ENCODE measurements around the gene STARD9. TPM values are rescaled to one million over a fixed set of nuclear protein-coding genes. Genes with fewer than 3 reads are reported as not detected.
"Not testable (repeated sequence)": the region's sequence is repeated elsewhere in the genome, so short reads cannot be mapped to it uniquely, and the experiment has no call there.

Gene STARD9
- total and polyA plus RNA-seq, 2 of the 4 experiments (the other 2 are of a cell fraction) = 2.0 to 3.2 TPM

- CTCF ChIA-PET; H3K4me1 ChIP-seq (ENCODE audit: control insufficient read depth, insufficient read depth, low read length); H3K79me1 ChIP-seq (ENCODE audit: low read depth in 1 of 2, low read length in 2 of 2); H4K5ac ChIP-seq (ENCODE audit: low read depth, low read length); H3K56ac ChIP-seq (ENCODE audit: extremely low read depth, insufficient read depth, low read length); H3K4me2 ChIP-seq (ENCODE audit: low read depth, low read length); H4K91ac ChIP-seq (ENCODE audit: insufficient read depth, low read depth, low read length); H4K8ac ChIP-seq (ENCODE audit: low read depth in 2 of 2, low read length in 2 of 2); intact Hi-C loops (cut with micrococcal nuclease); H2BK120ac ChIP-seq (ENCODE audit: low read depth, low read length); dilution Hi-C loops (cut with HindIII; ENCODE audit: low sequenced_read_pairs, unreplicated experiment); H3K14ac ChIP-seq (replicated peaks; ENCODE audit: low read depth, low read length); H3K4ac ChIP-seq (ENCODE audit: low read depth, low read length); H2BK20ac ChIP-seq (ENCODE audit: low read depth, low read length); H3K9me3 ChIP-seq (ENCODE audit: control insufficient read depth, insufficient read depth, low read length); ATAC-seq (ENCODE audit: low read depth); H3K9me1 ChIP-seq (ENCODE audit: insufficient read depth, low read length); H3K27me3 ChIP-seq (ENCODE audit: control insufficient read depth, insufficient read depth, low read length); H3K18ac ChIP-seq (ENCODE audit: low read depth, low read length); H3K9ac ChIP-seq (ENCODE audit: low read depth, low read length); in situ Hi-C loops (cut with MboI; ENCODE audit: low sequenced_read_pairs); H3K27ac ChIP-seq (ENCODE audit: insufficient read depth, low read length); H4K20me1 ChIP-seq (ENCODE audit: insufficient read depth, low read length); POLR2A ChIA-PET (ENCODE audit: unreplicated experiment); DNase-seq; H2BK15ac ChIP-seq (ENCODE audit: low read depth, low read length); H2AK9ac ChIP-seq (replicated peaks; ENCODE audit: low read depth, low read length, poor library complexity); H2AK5ac ChIP-seq (ENCODE audit: low read depth, low read length); H3K23ac ChIP-seq (ENCODE audit: low read depth, low read length); BruUV-seq (replicated peaks); H2AFZ ChIP-seq (replicated peaks; ENCODE audit: low read length, poor library complexity); H3K36me3 ChIP-seq (ENCODE audit: control insufficient read depth, insufficient read depth, low read length); H2BK5ac ChIP-seq (ENCODE audit: low read depth, low read length, poor library complexity, severe bottlenecking); H3K4me3 ChIP-seq (ENCODE audit: insufficient read depth, low read depth, low read length): not testable (repeated sequence)
- WGBS, 2 experiments (ENCODE audit: extremely low coverage in 2 of 2, insufficient read length in 1 of 2) = no CpG with 5 or more reads among the region's 2 CpGs
Observed at GRCh38 chr15:42761813-42762212, 186.4 kb downstream of the STARD9 start.

- not testable (repeated sequence) for ATAC-seq (ENCODE audit: low read depth)
Observed at GRCh38 chr15:42764154-42764731, 188.8 kb downstream of the STARD9 start.

More at GRCh38 chr15:42764154-42764731, 188.8 kb downstream of the STARD9 start:
- H2BK20ac ChIP-seq (ENCODE audit: low read depth, low read length); H3K27me3 ChIP-seq (ENCODE audit: control insufficient read depth, insufficient read depth, low read length); dilution Hi-C loops (cut with HindIII; ENCODE audit: low sequenced_read_pairs, unreplicated experiment); H3K9ac ChIP-seq (ENCODE audit: low read depth, low read length); H3K23ac ChIP-seq (ENCODE audit: low read depth, low read length); H2BK5ac ChIP-seq (ENCODE audit: low read depth, low read length, poor library complexity, severe bottlenecking); H2AK5ac ChIP-seq (ENCODE audit: low read depth, low read length); H2AK9ac ChIP-seq (replicated peaks; ENCODE audit: low read depth, low read length, poor library complexity); H3K4me3 ChIP-seq (ENCODE audit: insufficient read depth, low read depth, low read length); H4K8ac ChIP-seq (ENCODE audit: low read depth in 2 of 2, low read length in 2 of 2); H4K91ac ChIP-seq (ENCODE audit: insufficient read depth, low read depth, low read length); H3K4ac ChIP-seq (ENCODE audit: low read depth, low read length); DNase-seq; in situ Hi-C loops (cut with MboI; ENCODE audit: low sequenced_read_pairs); H3K9me3 ChIP-seq (ENCODE audit: control insufficient read depth, insufficient read depth, low read length); H3K18ac ChIP-seq (ENCODE audit: low read depth, low read length); H3K56ac ChIP-seq (ENCODE audit: extremely low read depth, insufficient read depth, low read length); H4K20me1 ChIP-seq (ENCODE audit: insufficient read depth, low read length); H3K36me3 ChIP-seq (ENCODE audit: control insufficient read depth, insufficient read depth, low read length); H3K79me1 ChIP-seq (ENCODE audit: low read depth in 1 of 2, low read length in 2 of 2); H3K14ac ChIP-seq (replicated peaks; ENCODE audit: low read depth, low read length); H3K4me2 ChIP-seq (ENCODE audit: low read depth, low read length); H2BK120ac ChIP-seq (ENCODE audit: low read depth, low read length); intact Hi-C loops (cut with micrococcal nuclease); H3K27ac ChIP-seq (ENCODE audit: insufficient read depth, low read length); H2AFZ ChIP-seq (replicated peaks; ENCODE audit: low read length, poor library complexity); H3K4me1 ChIP-seq (ENCODE audit: control insufficient read depth, insufficient read depth, low read length); POLR2A ChIA-PET (ENCODE audit: unreplicated experiment); H2BK15ac ChIP-seq (ENCODE audit: low read depth, low read length); H4K5ac ChIP-seq (ENCODE audit: low read depth, low read length); BruUV-seq (replicated peaks); H3K9me1 ChIP-seq (ENCODE audit: insufficient read depth, low read length): not testable (repeated sequence)
- CTCF ChIA-PET = interaction anchor here (0.6 kb wide), 1 partner anchor 114 kb away, joined by 3 read pairs; no protein-coding TSS in a partner anchor
- 67% methylated on average over 9 of the region's 16 CpGs; no CpG with 5 or more reads in 1 of the 2 experiments for WGBS, 2 experiments (ENCODE audit: extremely low coverage in 2 of 2, insufficient read length in 1 of 2)

Measured in IMR-90 (cell line).